HL-60 (cell line): ENCODE results near the gene LRBA.
"Not testable (repeated sequence)": the region's sequence is repeated elsewhere in the genome, so short reads cannot be mapped to it uniquely, and the experiment has no call there.

Experiments
- POLR2AphosphoS5 ChIP-seq: IDR thresholded peaks from 2 replicates; pipeline ENCODE4 v1.6.1; 2012; ENCODE audit warnings: low read depth
- TF ChIP-seq, protein P1 (sequence below): IDR thresholded peaks from 2 replicates; pipeline ENCODE4 v1.6.1; 2012; ENCODE audit warnings: low read depth; ENCODE audit not compliant: insufficient replicate concordance

GRCh38 chr4:150557811-150558210 is 457.3 kb downstream of the LRBA start:
- TF ChIP-seq POLR2AphosphoS5, result not testable (repeated sequence)
- TF ChIP-seq, protein P1, sequence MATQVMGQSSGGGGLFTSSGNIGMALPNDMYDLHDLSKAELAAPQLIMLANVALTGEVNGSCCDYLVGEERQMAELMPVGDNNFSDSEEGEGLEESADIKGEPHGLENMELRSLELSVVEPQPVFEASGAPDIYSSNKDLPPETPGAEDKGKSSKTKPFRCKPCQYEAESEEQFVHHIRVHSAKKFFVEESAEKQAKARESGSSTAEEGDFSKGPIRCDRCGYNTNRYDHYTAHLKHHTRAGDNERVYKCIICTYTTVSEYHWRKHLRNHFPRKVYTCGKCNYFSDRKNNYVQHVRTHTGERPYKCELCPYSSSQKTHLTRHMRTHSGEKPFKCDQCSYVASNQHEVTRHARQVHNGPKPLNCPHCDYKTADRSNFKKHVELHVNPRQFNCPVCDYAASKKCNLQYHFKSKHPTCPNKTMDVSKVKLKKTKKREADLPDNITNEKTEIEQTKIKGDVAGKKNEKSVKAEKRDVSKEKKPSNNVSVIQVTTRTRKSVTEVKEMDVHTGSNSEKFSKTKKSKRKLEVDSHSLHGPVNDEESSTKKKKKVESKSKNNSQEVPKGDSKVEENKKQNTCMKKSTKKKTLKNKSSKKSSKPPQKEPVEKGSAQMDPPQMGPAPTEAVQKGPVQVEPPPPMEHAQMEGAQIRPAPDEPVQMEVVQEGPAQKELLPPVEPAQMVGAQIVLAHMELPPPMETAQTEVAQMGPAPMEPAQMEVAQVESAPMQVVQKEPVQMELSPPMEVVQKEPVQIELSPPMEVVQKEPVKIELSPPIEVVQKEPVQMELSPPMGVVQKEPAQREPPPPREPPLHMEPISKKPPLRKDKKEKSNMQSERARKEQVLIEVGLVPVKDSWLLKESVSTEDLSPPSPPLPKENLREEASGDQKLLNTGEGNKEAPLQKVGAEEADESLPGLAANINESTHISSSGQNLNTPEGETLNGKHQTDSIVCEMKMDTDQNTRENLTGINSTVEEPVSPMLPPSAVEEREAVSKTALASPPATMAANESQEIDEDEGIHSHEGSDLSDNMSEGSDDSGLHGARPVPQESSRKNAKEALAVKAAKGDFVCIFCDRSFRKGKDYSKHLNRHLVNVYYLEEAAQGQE, result not testable (repeated sequence)
